NOMO-1 treated with DMSO at 0.1 percent for 48 hours (cell line): Measurements from ENCODE around the gene RAB40C.
A peak's percentile ranks its signal among the peaks of the same experiment; 100 is the strongest.
"Not testable (repeated sequence)": the region's sequence is repeated elsewhere in the genome, so short reads cannot be mapped to it uniquely, and the experiment has no call there.

Experiments
- DNase-seq: peaks from one replicate; lab custom pipeline; 2025; ENCODE audit not compliant: unreplicated experiment; lab: John Stamatoyannopoulos, UW

The RAB40C gene

GRCh38 chr16:588889-589657 lies 793 bp upstream of the RAB40C start:
- DNase-seq = peak; percentile 90

GRCh38 chr16:590188-590814 lies 435 bp downstream of the RAB40C start:
- no peak for DNase-seq

- no peak for DNase-seq
Measured at GRCh38 chr16:590815-591200, 942 bp downstream of the RAB40C start.

DNA sequence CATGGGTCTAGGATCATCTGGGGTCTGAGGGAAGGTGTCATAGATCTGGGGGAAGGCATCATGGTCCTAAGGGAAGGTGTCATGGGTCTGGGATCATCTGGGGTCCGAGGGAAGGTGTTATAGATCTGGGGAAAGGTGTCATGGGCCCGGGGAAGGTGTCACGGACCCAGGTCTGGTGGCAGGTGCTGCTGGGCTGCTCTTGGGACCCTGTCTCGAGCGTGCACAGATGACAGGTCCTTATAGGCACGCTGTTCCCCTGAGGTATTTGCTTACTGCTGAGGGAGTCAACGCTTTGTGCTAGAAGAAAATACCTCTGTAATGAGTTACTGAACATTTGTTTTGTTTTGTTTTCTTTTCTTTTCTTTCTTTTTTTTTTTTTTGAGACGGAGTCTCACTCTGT lies 1.4 kb downstream of the RAB40C start:
- DNase-seq = no peak

- DNase-seq = no peak
Measured at GRCh38 chr16:591892-592517, 2.1 kb downstream of the RAB40C start.

GRCh38 chr16:592518-593306 lies 2.8 kb downstream of the RAB40C start:
- DNase-seq = peak; percentile 93

DNA sequence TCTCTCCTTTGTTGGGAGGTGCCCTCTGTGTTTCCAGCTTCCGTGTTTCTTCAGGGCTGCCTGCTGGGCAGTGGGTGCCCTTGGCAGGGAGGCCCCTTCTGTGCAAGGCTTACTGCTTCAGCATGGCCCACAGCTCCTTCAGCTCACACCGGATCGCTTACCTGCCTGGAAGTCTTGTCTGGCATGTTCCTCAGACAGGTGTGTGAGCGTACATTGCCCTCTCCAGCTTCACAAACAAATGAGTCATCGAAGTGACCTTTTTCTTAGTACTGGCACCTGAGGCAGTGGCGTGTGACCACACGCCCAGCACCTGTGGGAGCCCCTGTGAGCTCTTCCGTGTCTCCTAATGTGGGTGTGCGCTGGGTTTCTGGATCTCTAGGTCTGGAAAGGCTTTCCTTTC lies 3.5 kb downstream of the RAB40C start:
- no peak for DNase-seq

GRCh38 chr16:593807-594206 lies 3.9 kb downstream of the RAB40C start:
- DNase-seq = no peak

DNA sequence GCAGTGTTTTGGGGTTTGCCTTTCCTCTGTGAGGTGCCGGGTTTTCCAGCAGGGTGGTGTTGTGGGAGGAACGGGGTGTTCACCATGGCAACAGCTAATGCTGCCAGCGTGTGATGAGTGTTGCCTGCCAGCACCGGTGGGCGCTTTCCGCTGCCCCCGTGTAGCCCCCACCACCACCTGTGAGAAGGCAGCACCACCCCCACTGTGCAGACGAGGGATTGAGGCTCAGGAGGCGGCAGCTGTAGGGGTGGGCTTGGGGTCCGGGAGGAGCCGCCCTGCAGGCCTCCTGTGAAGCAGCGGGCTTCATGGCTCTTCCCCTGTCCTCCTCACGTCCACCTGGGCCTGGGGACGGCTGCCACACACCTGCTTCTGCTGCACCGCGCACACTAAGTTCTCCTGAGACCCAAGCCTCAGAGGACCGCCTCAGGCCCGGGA lies 5.2 kb downstream of the RAB40C start:
- no peak for DNase-seq

- no peak for DNase-seq
Measured at GRCh38 chr16:595942-596735, 6.3 kb downstream of the RAB40C start.

DNA sequence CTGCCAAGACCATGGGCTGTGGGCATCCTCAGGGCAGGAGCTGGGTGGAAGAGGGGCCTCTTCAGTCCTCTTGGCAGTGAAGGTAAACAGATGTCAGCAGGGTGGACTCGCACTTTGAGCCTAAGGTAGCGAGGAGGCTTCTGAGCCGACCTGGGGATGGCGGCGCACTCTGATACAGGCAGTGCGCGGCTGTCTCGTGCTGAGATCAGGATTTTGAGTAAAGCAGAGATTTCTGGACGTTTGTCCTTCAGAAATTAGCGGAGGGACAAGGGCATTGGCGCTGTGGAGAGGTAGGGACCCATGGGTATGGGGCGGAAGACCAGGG lies 6.8 kb downstream of the RAB40C start:
- no peak for DNase-seq

DNA sequence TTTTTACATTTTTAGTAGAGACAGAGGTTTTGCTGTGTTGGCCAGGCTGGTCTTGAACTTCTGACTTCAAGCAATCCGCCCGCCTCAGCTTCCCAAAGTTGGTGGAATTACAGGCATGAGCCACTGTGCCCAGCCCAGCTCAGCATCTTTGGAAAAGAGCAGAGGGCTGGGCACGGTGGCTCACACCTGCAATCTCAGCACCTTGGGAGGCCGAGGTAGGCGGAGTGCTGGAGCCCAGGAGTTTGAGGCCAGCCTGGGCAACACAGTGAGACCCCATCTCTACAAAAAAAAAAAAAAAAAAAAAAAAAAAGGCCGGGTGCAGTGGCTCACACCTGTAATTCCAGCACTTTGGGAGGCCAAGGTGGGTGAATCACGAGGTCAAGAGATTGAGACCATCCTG lies 7.8 kb downstream of the RAB40C start:
- DNase-seq = not testable (repeated sequence)

DNA sequence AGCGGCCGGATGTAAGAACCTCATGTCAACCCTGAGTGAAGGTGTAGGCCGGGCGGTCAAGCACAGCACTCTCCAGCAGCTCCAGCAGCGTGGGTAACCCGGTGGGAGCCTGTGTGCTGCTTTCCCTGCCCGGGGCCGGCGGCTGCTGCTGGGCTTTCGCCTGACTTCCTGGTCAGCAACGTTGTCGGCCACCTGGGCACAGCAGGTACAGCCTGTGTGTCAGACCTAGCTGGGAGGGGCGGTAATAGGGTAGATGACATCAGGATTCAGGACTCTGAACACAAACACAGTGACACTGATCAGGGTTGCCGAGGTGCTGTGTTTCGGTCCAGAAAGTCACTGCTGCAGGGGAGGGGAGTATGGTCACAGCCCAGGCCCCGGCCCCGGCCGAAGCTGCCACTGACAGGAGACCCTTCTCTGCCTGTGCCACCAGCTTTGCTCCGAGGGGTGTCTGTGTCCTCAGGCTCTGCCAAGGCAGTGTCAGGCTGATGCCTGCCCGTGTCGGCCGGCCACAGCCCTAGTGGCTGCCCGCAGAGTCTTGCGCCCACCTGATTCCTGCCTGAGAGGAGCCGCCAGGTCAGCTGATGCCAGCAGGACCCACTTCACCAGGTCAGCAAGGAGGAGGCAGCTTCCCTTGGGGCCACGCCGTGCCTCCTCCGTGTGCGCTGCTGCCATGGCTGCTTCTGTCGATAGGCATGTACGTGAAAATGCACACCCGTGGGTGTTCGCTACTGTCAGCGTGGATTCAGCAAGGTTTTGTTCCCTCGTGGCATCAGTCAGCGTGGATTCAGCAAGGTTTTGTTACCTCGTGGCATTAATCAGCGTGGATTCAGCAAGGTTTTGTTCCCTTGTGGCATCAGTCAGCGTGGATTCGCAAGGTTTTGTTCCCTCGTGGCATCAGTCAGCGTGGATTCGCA lies 9.2 kb downstream of the RAB40C start:
- no peak for DNase-seq

DNA sequence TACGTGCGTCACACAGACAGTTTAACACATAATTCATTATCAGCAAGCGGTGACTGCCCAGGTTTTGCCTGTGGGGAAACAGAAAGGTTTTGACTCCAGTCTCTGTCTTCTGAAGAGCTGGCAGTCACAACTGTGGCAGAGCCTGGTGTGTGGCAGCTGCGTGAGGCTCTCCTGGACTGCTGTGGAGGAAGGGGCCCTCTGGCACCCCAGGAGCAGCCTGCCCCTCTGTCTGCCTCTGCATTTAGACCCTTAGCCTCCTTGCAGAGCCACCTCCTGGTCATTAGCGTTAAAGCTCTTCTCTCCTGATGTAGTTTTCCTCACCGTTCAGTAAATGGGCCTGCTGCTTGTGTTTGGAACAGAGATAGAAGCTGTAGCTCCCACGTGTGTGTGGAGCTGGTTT lies 10.9 kb downstream of the RAB40C start:
- no peak for DNase-seq

DNA sequence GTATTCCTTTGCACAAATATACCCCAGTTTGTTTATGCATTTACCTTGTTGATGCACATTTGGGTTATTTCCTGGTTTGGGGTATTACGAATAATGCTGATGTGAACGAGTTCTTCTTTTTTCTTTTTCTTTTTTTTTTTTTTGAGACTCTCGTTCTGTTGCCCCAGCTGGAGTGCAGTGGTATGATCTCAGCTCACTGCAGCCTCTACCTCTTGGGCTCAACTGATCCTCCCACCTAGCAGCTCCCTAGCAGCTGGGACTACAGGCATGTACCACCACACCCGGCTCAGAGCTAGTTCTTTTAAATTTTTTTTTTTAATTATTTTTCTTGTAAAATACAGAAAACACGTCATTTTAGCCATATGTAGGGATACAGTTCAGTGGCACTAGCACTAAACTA lies 14.1 kb downstream of the RAB40C start:
- DNase-seq = no peak

DNA sequence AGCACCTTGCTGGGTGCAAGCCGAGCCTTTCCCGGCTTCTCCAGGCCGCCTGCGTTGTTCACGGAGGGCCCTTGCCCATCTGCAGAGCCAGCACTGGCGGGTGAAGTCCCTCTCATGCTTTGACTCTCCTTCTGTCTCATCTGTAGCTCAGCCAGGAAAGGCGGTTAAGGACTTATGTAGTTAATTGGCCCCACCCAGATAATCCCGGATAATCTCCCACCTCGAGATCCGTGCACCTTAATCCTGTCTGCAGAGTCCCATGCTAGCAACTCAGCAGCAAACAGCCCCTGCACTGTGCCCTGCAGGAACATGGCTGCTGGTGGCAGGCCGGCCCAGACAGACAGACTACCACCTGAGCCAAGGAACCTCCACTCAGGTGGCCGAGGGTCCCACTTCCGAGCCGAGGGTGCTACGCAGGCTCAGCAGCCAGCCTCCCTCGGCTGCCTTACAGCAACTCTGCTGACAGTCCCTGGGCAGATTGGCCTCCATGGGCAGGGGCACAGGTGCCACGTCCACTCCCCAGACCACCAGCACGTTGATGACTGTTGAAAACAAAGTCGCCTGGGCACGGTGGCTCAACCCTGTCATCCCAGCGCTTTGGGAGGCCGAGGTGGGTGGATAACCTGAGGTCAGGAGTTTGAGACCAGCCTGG lies 16.9 kb downstream of the RAB40C start:
- no peak for DNase-seq

- DNase-seq = no peak
Measured at GRCh38 chr16:608019-608418, 18.2 kb downstream of the RAB40C start.

DNA sequence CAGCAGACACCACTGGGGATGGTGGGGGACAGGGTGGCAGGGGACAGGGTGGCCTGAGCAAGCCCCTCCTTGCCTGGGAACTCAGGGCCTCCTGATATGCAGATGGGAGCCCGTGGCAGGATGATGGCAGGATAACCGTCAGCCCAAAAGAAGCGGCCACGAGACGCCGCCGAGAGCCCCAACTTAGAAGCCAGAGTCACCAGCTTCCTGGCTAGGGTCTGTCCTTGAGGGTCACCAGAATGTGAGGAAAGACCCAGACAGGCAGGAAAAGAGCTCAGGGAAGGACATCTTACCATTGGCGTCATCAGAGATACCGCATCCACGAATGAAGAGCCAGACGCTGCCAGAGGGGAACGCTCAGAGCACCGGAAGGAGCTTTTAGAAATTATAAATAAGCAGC lies 19.4 kb downstream of the RAB40C start:
- no peak for DNase-seq

DNA sequence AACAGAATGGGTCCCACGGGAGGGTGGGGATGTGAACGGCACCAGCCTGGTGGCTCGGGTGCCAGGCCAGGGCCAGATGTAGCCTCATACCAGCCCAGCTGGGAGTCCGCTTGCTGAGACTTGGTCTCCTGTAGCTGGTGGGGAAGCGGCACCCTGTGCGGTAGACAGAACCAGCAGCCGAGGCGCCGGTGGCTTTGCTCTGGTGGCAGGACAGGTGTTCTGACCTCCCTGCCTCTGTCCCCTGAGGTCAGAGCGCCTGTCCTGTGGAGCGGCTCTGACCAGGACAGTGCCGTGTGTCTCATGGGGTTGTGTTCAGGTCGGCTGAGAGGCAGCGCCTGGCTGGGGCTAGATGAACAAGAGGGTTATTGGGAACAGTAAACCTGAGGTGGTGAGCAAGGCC lies 20.1 kb downstream of the RAB40C start:
- DNase-seq = no peak
